Activated CD4-positive, alpha-beta memory T cell treated with anti-CD3 and anti-CD28 coated beads, Interleukin-2, amount 10 ng/mL, durations not matched to agents 7 days and 5 days (primary cell): Measurements from ENCODE around the gene ASB1. TPM values are rescaled to one million over a fixed set of nuclear protein-coding genes. Genes with fewer than 3 reads are reported as not detected.

Experiments
- total RNA-seq, 2 experiments: library from RNA; stranded (reverse); gene quantifications; one replicate each; pipeline ENCODE4 v1.2.3, GENCODE V29; 2021

ASB1 gene
- total RNA-seq, 2 experiments from 2014 or later = 27.9 to 31.3 TPM

Other genes with a start within 250 kb of the ASB1 start
- 10 to 100 TPM; 50.8 to 54.3 TPM for gene ILKAP, start 223.2 kb upstream of the ASB1 start, total RNA-seq
- 1 to 10 TPM; 2.7 to 3.7 TPM for gene HES6, start 186.9 kb upstream of the ASB1 start, total RNA-seq
- gene PER2, start 138.3 kb upstream of the ASB1 start, total RNA-seq = 1 to 10 TPM; 8.7 to 9.2 TPM
- gene TRAF3IP1, start 106.4 kb upstream of the ASB1 start, total RNA-seq = 1 to 10 TPM; 5.4 to 7.0 TPM